Neural crest cell (in vitro differentiated cells): Measurements from ENCODE around the gene HMGCS2. TPM values are rescaled to one million over a fixed set of nuclear protein-coding genes. Genes with fewer than 3 reads are reported as not detected.

Source experiments
- DNase-seq: peaks from one replicate; pipeline ENCODE4 v3.0.0; 2021; ENCODE audit warnings: low read depth, mixed read lengths, low spot score
- H3K27ac Mint-ChIP-seq: one replicate; pipeline ENCODE4 v1.8.0; 2021; ENCODE audit warnings: mild to moderate bottlenecking, mixed read lengths; ENCODE audit not compliant: unreplicated experiment
- H3K27me3 Mint-ChIP-seq: 2 replicates; pipeline ENCODE4 v1.8.0; 2021; ENCODE audit warnings: low read depth, mild to moderate bottlenecking, mixed read lengths
- H3K36me3 Mint-ChIP-seq: 2 replicates; pipeline ENCODE4 v1.8.0; 2021; ENCODE audit warnings: low read depth, mild to moderate bottlenecking, mixed read lengths
- H3K4me1 Mint-ChIP-seq: 2 replicates; pipeline ENCODE4 v1.8.0; 2021; ENCODE audit warnings: mixed read lengths
- H3K4me3 Mint-ChIP-seq: one replicate; pipeline ENCODE4 v1.8.0; 2021; ENCODE audit warnings: mild to moderate bottlenecking, mixed read lengths
- H3K9me3 Mint-ChIP-seq: 2 replicates; pipeline ENCODE4 v1.8.0; 2021; ENCODE audit warnings: mixed read lengths
- total RNA-seq: library from RNA; stranded (reverse); gene quantifications from 2 replicates; pipeline ENCODE4 v1.2.1, GENCODE V29; 2021
- TF ChIP-seq, protein P1 (sequence below): fragments of 200-600 bp; sonication (generic); conservative IDR thresholded peaks from 2 replicates; pipeline ENCODE4 v1.5.0; 2021; ENCODE audit warnings: antibody characterized with exemption, mild to moderate bottlenecking

HMGCS2 gene
- total RNA-seq, 1 donor from 2014 or later = not detected

DNA sequence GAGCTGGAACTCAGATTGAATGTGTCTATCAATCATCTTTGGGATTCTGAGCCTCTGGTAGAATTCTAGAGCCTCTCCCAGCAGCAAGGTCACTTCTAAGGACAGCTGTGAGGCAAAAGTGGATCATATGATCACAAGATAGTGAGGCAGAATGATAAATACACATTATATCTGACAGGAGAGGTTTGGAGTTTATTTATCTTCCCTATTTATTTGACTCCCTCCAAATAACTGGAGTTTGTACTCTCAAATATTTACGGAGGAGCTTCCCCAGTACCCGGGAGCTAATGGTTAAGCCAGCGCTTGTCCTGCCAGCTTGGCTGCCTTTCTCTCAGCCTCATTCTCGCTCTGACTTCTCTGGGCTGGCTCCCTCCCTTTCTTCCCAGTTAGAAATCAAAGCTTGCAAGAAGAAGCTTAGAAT is 2.3 kb downstream of the HMGCS2 start:
- Mint-ChIP-seq H3K9me3 (no peaks in the 10 kb centered on the region), H3K27ac (no peak overlapping the region), H3K36me3 (no peaks in the 10 kb centered on the region), H3K27me3 (peaks cover 10% of the 10 kb centered on the region), H3K4me1 (no peaks in the 10 kb centered on the region), H3K4me3 (no peak overlapping the region)
- DNase-seq = no peak
- TF ChIP-seq, protein P1, sequence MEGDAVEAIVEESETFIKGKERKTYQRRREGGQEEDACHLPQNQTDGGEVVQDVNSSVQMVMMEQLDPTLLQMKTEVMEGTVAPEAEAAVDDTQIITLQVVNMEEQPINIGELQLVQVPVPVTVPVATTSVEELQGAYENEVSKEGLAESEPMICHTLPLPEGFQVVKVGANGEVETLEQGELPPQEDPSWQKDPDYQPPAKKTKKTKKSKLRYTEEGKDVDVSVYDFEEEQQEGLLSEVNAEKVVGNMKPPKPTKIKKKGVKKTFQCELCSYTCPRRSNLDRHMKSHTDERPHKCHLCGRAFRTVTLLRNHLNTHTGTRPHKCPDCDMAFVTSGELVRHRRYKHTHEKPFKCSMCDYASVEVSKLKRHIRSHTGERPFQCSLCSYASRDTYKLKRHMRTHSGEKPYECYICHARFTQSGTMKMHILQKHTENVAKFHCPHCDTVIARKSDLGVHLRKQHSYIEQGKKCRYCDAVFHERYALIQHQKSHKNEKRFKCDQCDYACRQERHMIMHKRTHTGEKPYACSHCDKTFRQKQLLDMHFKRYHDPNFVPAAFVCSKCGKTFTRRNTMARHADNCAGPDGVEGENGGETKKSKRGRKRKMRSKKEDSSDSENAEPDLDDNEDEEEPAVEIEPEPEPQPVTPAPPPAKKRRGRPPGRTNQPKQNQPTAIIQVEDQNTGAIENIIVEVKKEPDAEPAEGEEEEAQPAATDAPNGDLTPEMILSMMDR = no peak

DNA sequence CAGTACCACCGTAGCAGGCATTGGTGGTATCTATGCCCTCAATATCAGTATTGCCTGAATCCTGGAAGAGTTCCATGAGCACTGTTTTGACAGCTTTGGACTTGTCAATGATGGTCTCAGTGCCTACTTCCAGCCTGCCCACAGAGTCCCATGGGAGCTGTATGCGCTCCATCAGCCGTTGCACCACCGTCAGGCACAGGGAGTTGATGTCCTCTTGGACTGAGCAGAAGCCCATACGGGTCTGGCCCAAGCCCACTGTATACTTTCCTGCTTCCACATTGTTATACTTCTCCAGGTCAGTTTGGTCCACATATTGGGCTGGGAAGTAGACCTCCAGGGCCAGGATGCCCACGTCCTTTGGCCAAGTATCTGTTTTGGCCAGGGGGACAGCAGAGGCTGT is 4.5 kb downstream of the HMGCS2 start:
- Mint-ChIP-seq H3K4me3 (no peak overlapping the region), H3K27me3 (peaks cover 10% of the 10 kb centered on the region), H3K4me1 (no peaks in the 10 kb centered on the region), H3K9me3 (no peaks in the 10 kb centered on the region), H3K36me3 (no peaks in the 10 kb centered on the region), H3K27ac (no peak overlapping the region)
- DNase-seq = no peak
- TF ChIP-seq, protein P1 = no peak

DNA sequence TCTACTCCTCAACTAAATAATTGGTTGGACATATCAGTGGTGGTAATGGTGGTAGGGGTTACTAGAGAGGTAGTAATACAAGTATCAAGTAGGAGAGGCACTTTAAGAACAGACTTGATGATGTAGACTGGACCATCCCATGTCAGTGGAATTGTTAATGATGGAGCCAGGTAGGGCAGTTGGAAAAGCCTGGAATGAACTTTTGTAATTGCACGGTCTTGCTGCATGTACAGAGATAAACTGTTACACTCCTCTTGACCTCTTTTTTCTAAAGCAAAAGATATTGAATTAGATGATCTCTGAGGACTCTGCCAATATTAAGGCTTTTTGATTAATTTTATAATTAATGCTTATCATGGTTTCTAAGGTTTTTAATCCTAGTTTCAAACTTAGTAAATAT is 5.8 kb downstream of the HMGCS2 start:
- TF ChIP-seq, protein P1 = no peak
- DNase-seq = no peak
- H3K27ac Mint-ChIP-seq = no peak overlapping the region
- peaks cover 6% of the 10 kb centered on the region for H3K27me3 Mint-ChIP-seq
- H3K9me3 Mint-ChIP-seq = no peaks in the 10 kb centered on the region
- H3K36me3 Mint-ChIP-seq = no peaks in the 10 kb centered on the region
- H3K4me3 Mint-ChIP-seq = no peak overlapping the region
- no peaks in the 10 kb centered on the region for H3K4me1 Mint-ChIP-seq

DNA sequence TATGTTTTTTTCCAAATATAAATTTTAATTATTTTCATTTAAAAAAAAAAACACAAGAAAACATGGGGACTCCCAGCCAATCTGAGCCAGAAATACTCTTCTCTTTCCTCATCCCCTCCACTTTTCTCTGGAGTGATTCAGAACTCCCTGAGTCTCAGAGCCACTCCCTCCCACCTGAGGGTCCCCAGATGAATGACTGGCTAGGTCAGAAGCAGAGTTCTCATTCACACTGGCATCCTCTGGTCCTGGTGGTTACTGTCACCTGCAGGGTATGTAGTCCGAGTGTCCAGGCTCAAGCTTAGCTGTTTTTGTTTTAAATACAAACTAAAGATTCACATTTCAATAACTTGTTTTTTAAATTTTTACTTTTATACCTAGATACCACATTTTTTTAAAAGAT is 6.3 kb downstream of the HMGCS2 start:
- H3K36me3 Mint-ChIP-seq = no peaks in the 10 kb centered on the region
- H3K27ac Mint-ChIP-seq = no peak overlapping the region
- TF ChIP-seq, protein P1 = no peak

DNA sequence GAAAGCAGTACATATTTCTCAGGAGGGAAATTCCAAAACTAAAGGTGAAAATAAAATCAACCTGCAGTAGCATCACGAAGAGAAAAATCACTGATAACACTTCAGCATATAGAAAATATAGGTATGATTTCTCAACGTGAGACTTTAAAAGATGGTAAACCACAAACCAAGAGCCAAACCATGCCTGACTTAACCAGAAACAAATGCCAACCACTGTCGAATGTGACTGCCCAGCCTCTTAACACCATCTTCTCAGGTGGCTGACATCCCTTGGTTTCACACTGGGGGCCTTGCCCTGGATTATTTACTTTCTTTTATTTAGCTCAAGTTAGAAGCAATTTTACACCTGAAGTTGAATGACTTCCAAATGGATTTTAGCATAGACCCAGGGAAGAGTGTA is 10.1 kb downstream of the HMGCS2 start:
- Mint-ChIP-seq H3K4me3 (no peak overlapping the region), H3K4me1 (no peaks in the 10 kb centered on the region), H3K36me3 (no peaks in the 10 kb centered on the region), H3K27me3 (no peaks in the 10 kb centered on the region), H3K27ac (no peak overlapping the region), H3K9me3 (no peaks in the 10 kb centered on the region)
- TF ChIP-seq, protein P1 = no peak
- DNase-seq = no peak

More for the DNA sequence above, 6.3 kb downstream of the HMGCS2 start:
- H3K4me1 Mint-ChIP-seq = no peaks in the 10 kb centered on the region
- no peak overlapping the region for H3K4me3 Mint-ChIP-seq
- H3K27me3 Mint-ChIP-seq = peaks cover 6% of the 10 kb centered on the region
- no peak for DNase-seq
- no peaks in the 10 kb centered on the region for H3K9me3 Mint-ChIP-seq

DNA sequence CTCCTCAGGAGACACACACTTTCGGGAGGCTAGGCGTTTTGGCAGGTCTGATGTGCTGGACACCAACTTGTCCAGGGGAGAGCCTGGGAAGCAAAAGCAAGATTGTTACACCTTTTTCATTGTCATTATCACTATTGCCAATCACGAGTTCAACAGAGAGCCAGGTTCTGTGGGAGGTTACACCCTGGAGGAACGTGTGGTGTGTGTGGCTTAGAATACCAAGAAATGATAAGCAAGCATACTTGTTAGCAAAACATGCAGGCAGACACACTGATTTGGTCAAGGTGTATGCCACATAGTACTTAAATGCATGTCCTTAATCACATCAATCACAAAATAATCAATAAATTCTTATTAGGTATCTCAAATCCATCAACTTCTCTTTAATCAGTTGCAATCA is 16.1 kb downstream of the HMGCS2 start:
- Mint-ChIP-seq H3K27ac (no peak overlapping the region), H3K36me3 (no peaks in the 10 kb centered on the region), H3K4me1 (no peaks in the 10 kb centered on the region), H3K9me3 (peaks cover 2% of the 10 kb centered on the region), H3K27me3 (peaks cover 6% of the 10 kb centered on the region), H3K4me3 (no peak overlapping the region)
- DNase-seq = no peak
- TF ChIP-seq, protein P1 = no peak
